Neural cell (in vitro differentiated cells): ENCODE measurements around the gene GNG14. TPM values are rescaled to one million over a fixed set of nuclear protein-coding genes. Genes with fewer than 3 reads are reported as not detected.

Experiments
- H2AFZ ChIP-seq: fragments of 200-600, 300-800 bp; sonication (generic), shearing (Covaris generic); 2 replicates; pipeline ENCODE4 v1.6.0; 2014; ENCODE audit warnings: low read depth, mild to moderate bottlenecking, antibody characterized with exemption, low read length, moderate library complexity
- H3F3A ChIP-seq: fragments of 200-600 bp; shearing (Covaris generic); 2 replicates; pipeline ENCODE4 v1.6.1; 2016; ENCODE audit warnings: mild to moderate bottlenecking, moderate library complexity, mixed read lengths, antibody characterized with exemption, low read length; ENCODE audit not compliant: insufficient read depth, poor library complexity, severe bottlenecking
- H3K27ac ChIP-seq: fragments of 200-600, 300-800 bp; sonication (generic), shearing (Covaris generic); 2 replicates; pipeline ENCODE4 v1.5.1; 2014; ENCODE audit warnings: mild to moderate bottlenecking, low read length, moderate library complexity
- H3K27me3 ChIP-seq: fragments of 300-800, 200-600 bp; sonication (generic), shearing (Covaris generic); 2 replicates; pipeline ENCODE4 v1.6.0; 2014; ENCODE audit warnings: mild to moderate bottlenecking, low read depth, low read length, moderate library complexity; ENCODE audit not compliant: insufficient read depth
- H3K36me3 ChIP-seq: fragments of 300-800, 200-600 bp; sonication (generic), shearing (Covaris generic); 2 replicates; pipeline ENCODE4 v1.5.1; 2014; ENCODE audit warnings: mild to moderate bottlenecking, antibody characterized with exemption, low read length, moderate library complexity; ENCODE audit not compliant: insufficient read depth
- H3K4me2 ChIP-seq: fragments of 300-800, 200-600 bp; sonication (generic), shearing (Covaris generic); 2 replicates; pipeline ENCODE4 v1.6.0; 2014; ENCODE audit warnings: mild to moderate bottlenecking, low read length
- H3K4me3 ChIP-seq: fragments of 300-800, 200-600 bp; sonication (generic), shearing (Covaris generic); 2 replicates; pipeline ENCODE4 v1.5.1; 2014; ENCODE audit warnings: mild to moderate bottlenecking, low read length, moderate library complexity
- H3K79me2 ChIP-seq: fragments of 200-600 bp; shearing (Covaris generic); replicated peaks from 2 replicates; pipeline ENCODE4 v1.6.0; 2014; ENCODE audit warnings: mild to moderate bottlenecking, low read length, moderate library complexity; ENCODE audit not compliant: insufficient read depth
- H3K9ac ChIP-seq: fragments of 300-800, 200-600 bp; sonication (generic), shearing (Covaris generic); 2 replicates; pipeline ENCODE4 v1.6.1; 2016; ENCODE audit warnings: mild to moderate bottlenecking, low read length, mixed read lengths
- H3K9me2 ChIP-seq: fragments of 200-600 bp; shearing (Covaris generic); 2 replicates; pipeline ENCODE4 v1.6.1; 2016; ENCODE audit warnings: mild to moderate bottlenecking, low read length, mixed read lengths; ENCODE audit not compliant: insufficient read depth
- H3K9me3 ChIP-seq: fragments of 200-600, 300-800 bp; sonication (generic), shearing (Covaris generic); 2 replicates; pipeline ENCODE4 v1.6.1; 2016; ENCODE audit warnings: mild to moderate bottlenecking, mixed run types, low read length, moderate library complexity, mixed read lengths
- H4K20me1 ChIP-seq: fragments of 200-600 bp; shearing (Covaris generic); 2 replicates; pipeline ENCODE4 v1.6.1; 2016; ENCODE audit warnings: mild to moderate bottlenecking, mixed run types; ENCODE audit not compliant: insufficient read depth
- EP300 ChIP-seq: fragments of 450-650 bp; conservative IDR thresholded peaks from 2 replicates; pipeline ENCODE4 v1.6.1; 2014; ENCODE audit warnings: antibody characterized with exemption, mild to moderate bottlenecking, moderate library complexity; ENCODE audit not compliant: poor library complexity, severe bottlenecking
- EZH2 ChIP-seq: fragments of 200-600, 300-800 bp; shearing (Covaris generic), sonication (generic); IDR thresholded peaks from 2 replicates; pipeline ENCODE4 v1.6.1; 2014; ENCODE audit warnings: antibody characterized with exemption, low read length, borderline replicate concordance, mild to moderate bottlenecking; ENCODE audit not compliant: insufficient read depth, poor library complexity, severe bottlenecking
- MXI1 ChIP-seq: fragments of 450-650 bp; conservative IDR thresholded peaks from 2 replicates; pipeline ENCODE4 v1.6.1; 2014; ENCODE audit warnings: antibody characterized with exemption, mild to moderate bottlenecking; ENCODE audit not compliant: poor library complexity, severe bottlenecking
- POLR2AphosphoS5 ChIP-seq: IDR thresholded peaks from 2 replicates; pipeline ENCODE4 v1.6.1; 2012
- RAD21 ChIP-seq: fragments of 450-650 bp; conservative IDR thresholded peaks from 2 replicates; pipeline ENCODE4 v1.6.1; 2014; ENCODE audit warnings: antibody characterized with exemption, mild to moderate bottlenecking, moderate library complexity
- SMC3 ChIP-seq: fragments of 450-650 bp; conservative IDR thresholded peaks from 2 replicates; pipeline ENCODE4 v1.6.1; 2014; ENCODE audit warnings: antibody characterized with exemption, mild to moderate bottlenecking, moderate library complexity; ENCODE audit not compliant: poor library complexity
- TAF1 ChIP-seq: IDR thresholded peaks from 2 replicates; pipeline ENCODE4 v1.6.1; 2012; ENCODE audit warnings: low read depth
- polyA plus RNA-seq: library from polyadenylated mRNA; depleted of rRNA; stranded (reverse); fragments of >200 nt; gene quantifications from 2 replicates; pipeline ENCODE4 v1.2.3, GENCODE V29; 2014
- TF ChIP-seq, protein P1 (sequence below): fragments of 450-650 bp; IDR thresholded peaks from 2 replicates; pipeline ENCODE4 v1.5.1; 2014; ENCODE audit warnings: antibody characterized with exemption, mild to moderate bottlenecking, moderate library complexity; ENCODE audit not compliant: poor library complexity, severe bottlenecking
- TF ChIP-seq, protein P2 (sequence below): IDR thresholded peaks from 2 replicates; pipeline ENCODE4 v1.6.1; 2012; ENCODE audit warnings: borderline replicate concordance

Gene GNG14
- polyA plus RNA-seq, 1 donor from 2014 or later, result not detected

DNA sequence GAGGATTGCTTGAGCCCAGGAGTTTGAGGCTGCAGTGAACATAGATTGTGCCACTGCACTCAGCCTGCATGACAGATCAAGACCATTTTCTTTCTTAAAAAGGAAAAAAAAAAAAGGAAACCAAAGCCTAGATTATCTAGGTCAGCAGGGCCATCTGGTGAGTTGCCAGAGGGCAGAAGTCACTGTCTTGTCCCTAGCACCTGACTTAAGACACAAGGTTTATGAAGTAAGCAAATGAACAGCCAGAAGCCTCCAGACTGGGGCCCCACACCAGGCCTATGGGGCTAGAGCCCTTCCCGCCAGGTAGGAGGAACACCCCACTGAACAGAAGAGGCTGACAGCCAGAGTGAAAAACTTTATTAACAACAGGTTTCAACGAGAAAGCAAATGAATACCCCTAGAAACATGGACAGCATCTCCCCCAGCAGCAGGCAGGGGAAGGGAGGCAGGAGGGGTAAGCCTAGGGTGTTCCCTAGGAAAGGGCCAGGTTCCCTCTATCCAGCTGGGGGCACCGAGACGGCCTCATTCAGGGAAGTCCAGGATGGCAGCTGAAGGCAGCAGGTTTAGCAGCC lies 20.0 kb upstream of the GNG14 start:
- H3K27ac ChIP-seq, result no peak overlapping the region
- H3K9me3 ChIP-seq, result no peaks in the 10 kb centered on the region
- no peaks in the 10 kb centered on the region for H3K9me2 ChIP-seq
- H3K9ac ChIP-seq, result peak overlapping the region; percentile 87
- TF ChIP-seq POLR2AphosphoS5 (no peak), EP300 (no peak), EZH2 (no peak), MXI1 (no peak), SMC3 (no peak), RAD21 (no peak), TAF1 (no peak)
- TF ChIP-seq, protein P1, sequence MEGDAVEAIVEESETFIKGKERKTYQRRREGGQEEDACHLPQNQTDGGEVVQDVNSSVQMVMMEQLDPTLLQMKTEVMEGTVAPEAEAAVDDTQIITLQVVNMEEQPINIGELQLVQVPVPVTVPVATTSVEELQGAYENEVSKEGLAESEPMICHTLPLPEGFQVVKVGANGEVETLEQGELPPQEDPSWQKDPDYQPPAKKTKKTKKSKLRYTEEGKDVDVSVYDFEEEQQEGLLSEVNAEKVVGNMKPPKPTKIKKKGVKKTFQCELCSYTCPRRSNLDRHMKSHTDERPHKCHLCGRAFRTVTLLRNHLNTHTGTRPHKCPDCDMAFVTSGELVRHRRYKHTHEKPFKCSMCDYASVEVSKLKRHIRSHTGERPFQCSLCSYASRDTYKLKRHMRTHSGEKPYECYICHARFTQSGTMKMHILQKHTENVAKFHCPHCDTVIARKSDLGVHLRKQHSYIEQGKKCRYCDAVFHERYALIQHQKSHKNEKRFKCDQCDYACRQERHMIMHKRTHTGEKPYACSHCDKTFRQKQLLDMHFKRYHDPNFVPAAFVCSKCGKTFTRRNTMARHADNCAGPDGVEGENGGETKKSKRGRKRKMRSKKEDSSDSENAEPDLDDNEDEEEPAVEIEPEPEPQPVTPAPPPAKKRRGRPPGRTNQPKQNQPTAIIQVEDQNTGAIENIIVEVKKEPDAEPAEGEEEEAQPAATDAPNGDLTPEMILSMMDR, result no peak
- TF ChIP-seq, protein P2, sequence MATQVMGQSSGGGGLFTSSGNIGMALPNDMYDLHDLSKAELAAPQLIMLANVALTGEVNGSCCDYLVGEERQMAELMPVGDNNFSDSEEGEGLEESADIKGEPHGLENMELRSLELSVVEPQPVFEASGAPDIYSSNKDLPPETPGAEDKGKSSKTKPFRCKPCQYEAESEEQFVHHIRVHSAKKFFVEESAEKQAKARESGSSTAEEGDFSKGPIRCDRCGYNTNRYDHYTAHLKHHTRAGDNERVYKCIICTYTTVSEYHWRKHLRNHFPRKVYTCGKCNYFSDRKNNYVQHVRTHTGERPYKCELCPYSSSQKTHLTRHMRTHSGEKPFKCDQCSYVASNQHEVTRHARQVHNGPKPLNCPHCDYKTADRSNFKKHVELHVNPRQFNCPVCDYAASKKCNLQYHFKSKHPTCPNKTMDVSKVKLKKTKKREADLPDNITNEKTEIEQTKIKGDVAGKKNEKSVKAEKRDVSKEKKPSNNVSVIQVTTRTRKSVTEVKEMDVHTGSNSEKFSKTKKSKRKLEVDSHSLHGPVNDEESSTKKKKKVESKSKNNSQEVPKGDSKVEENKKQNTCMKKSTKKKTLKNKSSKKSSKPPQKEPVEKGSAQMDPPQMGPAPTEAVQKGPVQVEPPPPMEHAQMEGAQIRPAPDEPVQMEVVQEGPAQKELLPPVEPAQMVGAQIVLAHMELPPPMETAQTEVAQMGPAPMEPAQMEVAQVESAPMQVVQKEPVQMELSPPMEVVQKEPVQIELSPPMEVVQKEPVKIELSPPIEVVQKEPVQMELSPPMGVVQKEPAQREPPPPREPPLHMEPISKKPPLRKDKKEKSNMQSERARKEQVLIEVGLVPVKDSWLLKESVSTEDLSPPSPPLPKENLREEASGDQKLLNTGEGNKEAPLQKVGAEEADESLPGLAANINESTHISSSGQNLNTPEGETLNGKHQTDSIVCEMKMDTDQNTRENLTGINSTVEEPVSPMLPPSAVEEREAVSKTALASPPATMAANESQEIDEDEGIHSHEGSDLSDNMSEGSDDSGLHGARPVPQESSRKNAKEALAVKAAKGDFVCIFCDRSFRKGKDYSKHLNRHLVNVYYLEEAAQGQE, result no peak
- H3K79me2 ChIP-seq, result peaks cover 29% of the 10 kb centered on the region
- no peaks in the 10 kb centered on the region for H4K20me1 ChIP-seq
- no peak overlapping the region for H2AFZ ChIP-seq
- no peaks in the 10 kb centered on the region for H3K27me3 ChIP-seq
- H3K36me3 ChIP-seq, result no peaks in the 10 kb centered on the region
- H3K4me2 ChIP-seq, result peak overlapping the region; percentile 94
- H3F3A ChIP-seq, result no peaks in the 10 kb centered on the region
- H3K4me3 ChIP-seq, result peak overlapping the region; percentile 87

DNA sequence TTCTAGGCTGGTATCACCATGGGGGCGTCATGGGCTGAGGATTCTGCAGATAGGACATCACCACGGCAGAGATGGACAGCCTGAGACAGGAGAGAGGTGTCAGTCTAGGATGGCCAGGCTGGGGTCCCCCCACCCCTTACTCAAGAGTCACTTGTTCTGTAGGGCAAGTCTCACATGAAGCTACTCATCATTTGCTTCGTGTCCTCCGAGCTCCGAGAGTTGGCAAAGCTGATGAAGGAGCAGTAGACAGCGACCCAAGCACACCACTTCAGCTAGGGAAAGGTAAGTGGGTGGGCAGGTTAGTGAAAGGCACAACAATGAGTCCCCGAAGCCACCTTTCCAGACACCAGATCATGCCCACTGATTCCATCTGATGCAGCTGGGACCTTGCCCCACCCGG lies 19.5 kb upstream of the GNG14 start:
- Histone ChIP-seq H3K36me3 (no peaks in the 10 kb centered on the region), H4K20me1 (no peaks in the 10 kb centered on the region), H3K9ac (peak overlapping the region; percentile 87), H2AFZ (no peak overlapping the region), H3K4me2 (peak overlapping the region; percentile 94), H3K9me3 (no peaks in the 10 kb centered on the region), H3F3A (no peaks in the 10 kb centered on the region), H3K79me2 (peaks cover 29% of the 10 kb centered on the region), H3K9me2 (no peaks in the 10 kb centered on the region), H3K27me3 (no peaks in the 10 kb centered on the region), H3K4me3 (peak overlapping the region; percentile 87), H3K27ac (peak overlapping the region; percentile 95)
- TF ChIP-seq SMC3 (no peak), EZH2 (no peak), POLR2AphosphoS5 (no peak), RAD21 (no peak), MXI1 (no peak), TAF1 (no peak), EP300 (no peak)
- TF ChIP-seq, protein P2, result no peak
- TF ChIP-seq, protein P1, result no peak
